ENCODE results near the gene SKOR1.

- no peak for TF ChIP-seq POLR2A (IDR thresholded peaks at IDR 0.05)
- TF ChIP-seq, protein P1, sequence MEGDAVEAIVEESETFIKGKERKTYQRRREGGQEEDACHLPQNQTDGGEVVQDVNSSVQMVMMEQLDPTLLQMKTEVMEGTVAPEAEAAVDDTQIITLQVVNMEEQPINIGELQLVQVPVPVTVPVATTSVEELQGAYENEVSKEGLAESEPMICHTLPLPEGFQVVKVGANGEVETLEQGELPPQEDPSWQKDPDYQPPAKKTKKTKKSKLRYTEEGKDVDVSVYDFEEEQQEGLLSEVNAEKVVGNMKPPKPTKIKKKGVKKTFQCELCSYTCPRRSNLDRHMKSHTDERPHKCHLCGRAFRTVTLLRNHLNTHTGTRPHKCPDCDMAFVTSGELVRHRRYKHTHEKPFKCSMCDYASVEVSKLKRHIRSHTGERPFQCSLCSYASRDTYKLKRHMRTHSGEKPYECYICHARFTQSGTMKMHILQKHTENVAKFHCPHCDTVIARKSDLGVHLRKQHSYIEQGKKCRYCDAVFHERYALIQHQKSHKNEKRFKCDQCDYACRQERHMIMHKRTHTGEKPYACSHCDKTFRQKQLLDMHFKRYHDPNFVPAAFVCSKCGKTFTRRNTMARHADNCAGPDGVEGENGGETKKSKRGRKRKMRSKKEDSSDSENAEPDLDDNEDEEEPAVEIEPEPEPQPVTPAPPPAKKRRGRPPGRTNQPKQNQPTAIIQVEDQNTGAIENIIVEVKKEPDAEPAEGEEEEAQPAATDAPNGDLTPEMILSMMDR (IDR thresholded peaks at IDR 0.05 in 4 of 5, conservative IDR thresholded peaks at IDR 0.05 in 1 of 5) = no peak
These were observed 18.5 kb downstream of the SKOR1 start for GRCh38 chr15:67843571-67844387.

Data from gastrocnemius medialis (tissue), 4 donors.